K562 (cell line): ENCODE results near the gene DNAJC1. TPM values are rescaled to one million over a fixed set of nuclear protein-coding genes. Genes with fewer than 3 reads are reported as not detected.

ENCODE experiments used
- ASH1L ChIP-seq: fragments of 450-650 bp; IDR thresholded peaks from 2 replicates; pipeline ENCODE4 v1.6.1; 2018; ENCODE audit warnings: borderline replicate concordance, mild to moderate bottlenecking, low read depth; ENCODE audit not compliant: partially characterized antibody
- BCOR ChIP-seq: fragments of 450-650 bp; IDR thresholded peaks from 2 replicates; pipeline ENCODE4 v1.6.1; 2016
- ELF4 ChIP-seq: fragments of 450-650 bp; formaldehyde crosslinking; IDR thresholded peaks from 2 replicates; pipeline ENCODE4 v1.4.0; 2022; ENCODE audit warnings: missing genetic modification characterization
- GABPA ChIP-seq: fragments of 200-800 bp; sonication (Bioruptor generic); conservative IDR thresholded peaks from 2 replicates; pipeline ENCODE4 v1.6.1; 2016; ENCODE audit warnings: low read depth, missing genetic modification characterization, missing compliant biosample characterization
- NR4A1 ChIP-seq, 2 experiments: fragments of 250-450 bp in 1 of 2; fragments of 450-650 bp in 1 of 2; sonication (Bioruptor Pico) in 1 of 2; IDR thresholded peaks; 2 replicates each; pipeline versions ENCODE4 v1.4.0 to v1.6.1; 2016 to 2020; ENCODE audit warnings: mild to moderate bottlenecking in 2 of 2, missing compliant biosample characterization in 1 of 2, missing genetic modification characterization in 1 of 2, moderate library complexity in 1 of 2
- SOX6 ChIP-seq: fragments of 450-650 bp; IDR thresholded peaks from 2 replicates; pipeline ENCODE4 v1.6.1; 2014; ENCODE audit warnings: mild to moderate bottlenecking
- SRSF3 ChIP-seq: fragments of 200-400 bp; formaldehyde crosslinking; IDR thresholded peaks from 2 replicates; pipeline ENCODE4 v1.6.1; 2016; ENCODE audit warnings: mild to moderate bottlenecking, low read length, moderate library complexity; ENCODE audit not compliant: insufficient read depth
- STAT5B ChIP-seq: fragments of 250-450 bp; sonication (Bioruptor Pico); IDR thresholded peaks from 2 replicates; pipeline ENCODE4 v1.8.0; 2021; ENCODE audit warnings: mild to moderate bottlenecking, inconsistent platforms
- TARDBP ChIP-seq: fragments of 450-650 bp; IDR thresholded peaks from 2 replicates; pipeline ENCODE4 v1.6.1; 2016
- USF1 ChIP-seq: sonication (generic); formaldehyde crosslinking; IDR thresholded peaks from 2 replicates; pipeline ENCODE4 v1.9.0; 2022; ENCODE audit warnings: mild to moderate bottlenecking, missing genetic modification reagents
- ZBED1 ChIP-seq: IDR thresholded peaks from 2 replicates; pipeline ENCODE4 v1.6.1; 2014
- ZNF217 ChIP-seq: sonication (generic); formaldehyde crosslinking; IDR thresholded peaks from 2 replicates; pipeline ENCODE4 v1.8.0; 2022; ENCODE audit warnings: mild to moderate bottlenecking, missing genetic modification reagents
- ZNF311 ChIP-seq: fragments of 250-450 bp; sonication (Bioruptor Pico); IDR thresholded peaks from 2 replicates; pipeline ENCODE4 v1.4.0; 2020; ENCODE audit warnings: mild to moderate bottlenecking, moderate library complexity
- ZNF41 ChIP-seq: fragments of 250-450 bp; sonication (Bioruptor Pico); conservative IDR thresholded peaks from 2 replicates; pipeline ENCODE4 v1.4.0; 2020; ENCODE audit warnings: mild to moderate bottlenecking
- ZNF561 ChIP-seq: fragments of 450-650 bp; formaldehyde crosslinking; conservative IDR thresholded peaks from 2 replicates; pipeline ENCODE4 v1.4.0; 2020; ENCODE audit warnings: mild to moderate bottlenecking, moderate library complexity
- ZNF75A ChIP-seq: fragments of 450-650 bp; formaldehyde crosslinking; IDR thresholded peaks from 2 replicates; pipeline ENCODE4 v1.4.0; 2020; ENCODE audit warnings: mild to moderate bottlenecking
- ZNF76 ChIP-seq: fragments of 250-450 bp; sonication (Bioruptor Pico); IDR thresholded peaks from 2 replicates; pipeline ENCODE4 v1.4.0; 2020; ENCODE audit warnings: mild to moderate bottlenecking, moderate library complexity, borderline replicate concordance
- polyA plus RNA-seq, 8 experiments: library from polyadenylated mRNA; depleted of rRNA in 4 of 8; stranded (reverse) in 5 of 8; unstranded in 3 of 8; fragments of >200 nt; fragmentation: Nextera tagmentation in 2 of 8; fragmentation: Illumina TruSeq in 1 of 8; extraction: Ambion mirVana in 2 of 8; extraction: Trizol in 1 of 8; gene quantifications; 2 replicates each; pipeline versions ENCODE4 v1.2.1 to v1.2.3, GENCODE V29; 2011 to 2014; ENCODE audit warnings: inconsistent platforms in 1 of 8, missing spikeins in 1 of 8
- total RNA-seq, 7 experiments: library from RNA; depleted of rRNA in 6 of 7; stranded (reverse); fragments of >200 nt in 6 of 7; fragmentation: Illumina TruSeq in 2 of 7; extraction: Trizol in 2 of 7; gene quantifications; 2 replicates each; pipeline versions ENCODE4 v1.2.1 to v1.2.3, GENCODE V29; 2011 to 2021; ENCODE audit warnings: low replicate concordance in 1 of 7
- TF ChIP-seq, protein P1 (sequence below): fragments of 200-800 bp; sonication (Bioruptor generic); IDR thresholded peaks from 2 replicates; pipeline ENCODE4 v1.6.1; 2017; ENCODE audit warnings: missing genetic modification characterization, missing compliant biosample characterization
- TF ChIP-seq, protein P2 (sequence below): IDR thresholded peaks from 3 replicates; pipeline ENCODE4 v1.6.1; 2011; ENCODE audit warnings: borderline replicate concordance, mild to moderate bottlenecking; ENCODE audit not compliant: insufficient read length, insufficient read depth
- TF ChIP-seq, protein P3 (sequence below): sonication (generic); formaldehyde crosslinking; IDR thresholded peaks from 2 replicates; pipeline ENCODE4 v1.8.0; 2022; ENCODE audit warnings: missing genetic modification reagents, mild to moderate bottlenecking, borderline replicate concordance
- TF ChIP-seq, protein P4 (sequence below): fragments of 250-450 bp; sonication (Bioruptor Pico); IDR thresholded peaks from 2 replicates; pipeline ENCODE4 v1.5.0; 2021; ENCODE audit warnings: mild to moderate bottlenecking, borderline replicate concordance

The DNAJC1 gene
- total and polyA plus RNA-seq, 9 of the 15 experiments (the other 6 are each of a cell fraction or from before 2014, with no cell fraction given): 5.4 to 77.6 (median 40.3) TPM

DNA sequence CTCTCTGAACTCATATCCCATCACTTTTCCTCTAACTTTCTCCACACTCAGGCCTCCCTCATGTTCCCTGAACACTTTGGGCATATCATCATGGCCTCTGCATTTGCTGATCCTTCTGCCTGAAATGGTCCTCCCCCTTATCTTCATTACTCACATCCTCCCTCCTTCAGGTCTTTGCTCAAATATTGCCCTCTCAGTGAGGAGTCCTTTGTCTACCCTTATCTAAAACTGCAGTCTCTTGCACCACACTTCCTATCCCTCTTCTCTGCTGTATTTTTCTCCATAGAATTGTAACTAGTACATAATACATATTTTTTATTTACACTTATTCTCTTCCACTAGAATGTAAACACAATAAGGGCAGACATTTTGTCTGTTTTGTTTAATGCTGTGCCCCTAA lies 41.7 kb downstream of the DNAJC1 start (continued):
- TF ChIP-seq SRSF3 (no peak), ZNF76 (CRISPR knock-in tag) (no peak), NR4A1 (CRISPR knock-in tag; IDR thresholded peaks at IDR 0.05) (no peak), NR4A1 (tag; IDR thresholded peaks at IDR 0.05) (no peak), ZNF561 (CRISPR knock-in tag) (no peak), ZNF41 (no peak), ZBED1 (no peak), ZNF217 (CRISPR knock-in tag) (no peak), GABPA (tag) (0 out of 2 replicates have a peak, but pooled peaks have one; percentile 22), TARDBP (no peak), SOX6 (peak; percentile 95), USF1 (no peak), ASH1L (no peak), STAT5B (CRISPR knock-in tag) (no peak), BCOR (no peak; the same call in 1 of the 2 replicates), ZNF311 (CRISPR knock-in tag) (no peak), ZNF75A (CRISPR knock-in tag) (no peak), ELF4 (CRISPR knock-in tag) (no peak)
- TF ChIP-seq, protein P1, sequence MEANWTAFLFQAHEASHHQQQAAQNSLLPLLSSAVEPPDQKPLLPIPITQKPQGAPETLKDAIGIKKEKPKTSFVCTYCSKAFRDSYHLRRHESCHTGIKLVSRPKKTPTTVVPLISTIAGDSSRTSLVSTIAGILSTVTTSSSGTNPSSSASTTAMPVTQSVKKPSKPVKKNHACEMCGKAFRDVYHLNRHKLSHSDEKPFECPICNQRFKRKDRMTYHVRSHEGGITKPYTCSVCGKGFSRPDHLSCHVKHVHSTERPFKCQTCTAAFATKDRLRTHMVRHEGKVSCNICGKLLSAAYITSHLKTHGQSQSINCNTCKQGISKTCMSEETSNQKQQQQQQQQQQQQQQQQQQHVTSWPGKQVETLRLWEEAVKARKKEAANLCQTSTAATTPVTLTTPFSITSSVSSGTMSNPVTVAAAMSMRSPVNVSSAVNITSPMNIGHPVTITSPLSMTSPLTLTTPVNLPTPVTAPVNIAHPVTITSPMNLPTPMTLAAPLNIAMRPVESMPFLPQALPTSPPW (CRISPR knock-in tag): 0 out of 2 replicates have a peak, but pooled peaks have one; percentile 34
- TF ChIP-seq, protein P2, sequence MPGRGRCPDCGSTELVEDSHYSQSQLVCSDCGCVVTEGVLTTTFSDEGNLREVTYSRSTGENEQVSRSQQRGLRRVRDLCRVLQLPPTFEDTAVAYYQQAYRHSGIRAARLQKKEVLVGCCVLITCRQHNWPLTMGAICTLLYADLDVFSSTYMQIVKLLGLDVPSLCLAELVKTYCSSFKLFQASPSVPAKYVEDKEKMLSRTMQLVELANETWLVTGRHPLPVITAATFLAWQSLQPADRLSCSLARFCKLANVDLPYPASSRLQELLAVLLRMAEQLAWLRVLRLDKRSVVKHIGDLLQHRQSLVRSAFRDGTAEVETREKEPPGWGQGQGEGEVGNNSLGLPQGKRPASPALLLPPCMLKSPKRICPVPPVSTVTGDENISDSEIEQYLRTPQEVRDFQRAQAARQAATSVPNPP: no peak
- TF ChIP-seq, protein P3, sequence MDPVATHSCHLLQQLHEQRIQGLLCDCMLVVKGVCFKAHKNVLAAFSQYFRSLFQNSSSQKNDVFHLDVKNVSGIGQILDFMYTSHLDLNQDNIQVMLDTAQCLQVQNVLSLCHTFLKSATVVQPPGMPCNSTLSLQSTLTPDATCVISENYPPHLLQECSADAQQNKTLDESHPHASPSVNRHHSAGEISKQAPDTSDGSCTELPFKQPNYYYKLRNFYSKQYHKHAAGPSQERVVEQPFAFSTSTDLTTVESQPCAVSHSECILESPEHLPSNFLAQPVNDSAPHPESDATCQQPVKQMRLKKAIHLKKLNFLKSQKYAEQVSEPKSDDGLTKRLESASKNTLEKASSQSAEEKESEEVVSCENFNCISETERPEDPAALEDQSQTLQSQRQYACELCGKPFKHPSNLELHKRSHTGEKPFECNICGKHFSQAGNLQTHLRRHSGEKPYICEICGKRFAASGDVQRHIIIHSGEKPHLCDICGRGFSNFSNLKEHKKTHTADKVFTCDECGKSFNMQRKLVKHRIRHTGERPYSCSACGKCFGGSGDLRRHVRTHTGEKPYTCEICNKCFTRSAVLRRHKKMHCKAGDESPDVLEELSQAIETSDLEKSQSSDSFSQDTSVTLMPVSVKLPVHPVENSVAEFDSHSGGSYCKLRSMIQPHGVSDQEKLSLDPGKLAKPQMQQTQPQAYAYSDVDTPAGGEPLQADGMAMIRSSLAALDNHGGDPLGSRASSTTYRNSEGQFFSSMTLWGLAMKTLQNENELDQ: no peak
- TF ChIP-seq, protein P4, sequence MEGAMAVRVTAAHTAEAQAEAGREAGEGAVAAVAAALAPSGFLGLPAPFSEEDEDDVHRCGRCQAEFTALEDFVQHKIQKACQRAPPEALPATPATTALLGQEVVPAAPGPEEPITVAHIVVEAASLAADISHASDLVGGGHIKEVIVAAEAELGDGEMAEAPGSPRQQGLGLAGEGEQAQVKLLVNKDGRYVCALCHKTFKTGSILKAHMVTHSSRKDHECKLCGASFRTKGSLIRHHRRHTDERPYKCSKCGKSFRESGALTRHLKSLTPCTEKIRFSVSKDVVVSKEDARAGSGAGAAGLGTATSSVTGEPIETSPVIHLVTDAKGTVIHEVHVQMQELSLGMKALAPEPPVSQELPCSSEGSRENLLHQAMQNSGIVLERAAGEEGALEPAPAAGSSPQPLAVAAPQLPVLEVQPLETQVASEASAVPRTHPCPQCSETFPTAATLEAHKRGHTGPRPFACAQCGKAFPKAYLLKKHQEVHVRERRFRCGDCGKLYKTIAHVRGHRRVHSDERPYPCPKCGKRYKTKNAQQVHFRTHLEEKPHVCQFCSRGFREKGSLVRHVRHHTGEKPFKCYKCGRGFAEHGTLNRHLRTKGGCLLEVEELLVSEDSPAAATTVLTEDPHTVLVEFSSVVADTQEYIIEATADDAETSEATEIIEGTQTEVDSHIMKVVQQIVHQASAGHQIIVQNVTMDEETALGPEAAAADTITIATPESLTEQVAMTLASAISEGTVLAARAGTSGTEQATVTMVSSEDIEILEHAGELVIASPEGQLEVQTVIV (CRISPR knock-in tag): no peak
